Endodermal cell (in vitro differentiated cells): ENCODE results near the gene RHBDF1. TPM values are rescaled to one million over a fixed set of nuclear protein-coding genes. Genes with fewer than 3 reads are reported as not detected.

Source experiments
- DNase-seq: peaks from one replicate; pipeline ENCODE4 v3.0.0-alpha.2; 2017
- H3K27ac ChIP-seq: 2 replicates; pipeline ENCODE4 v1.5.1; 2013; ENCODE audit warnings: mild to moderate bottlenecking, low read depth, low read length, moderate library complexity
- H3K27me3 ChIP-seq: 2 replicates; pipeline ENCODE4 v1.6.1; 2013; ENCODE audit warnings: mild to moderate bottlenecking, low read length, moderate library complexity; ENCODE audit not compliant: insufficient read depth, control insufficient read depth, poor library complexity, severe bottlenecking
- H3K36me3 ChIP-seq: 2 replicates; pipeline ENCODE4 v1.7.0; 2013; ENCODE audit warnings: mild to moderate bottlenecking, low read length, moderate library complexity; ENCODE audit not compliant: control insufficient read depth, insufficient read depth
- H3K4me1 ChIP-seq: one replicate; pipeline ENCODE4 v1.7.0; 2013; ENCODE audit warnings: low read length; ENCODE audit not compliant: control insufficient read depth, insufficient read depth
- H3K4me3 ChIP-seq: 2 replicates; pipeline ENCODE4 v1.5.1; 2013; ENCODE audit warnings: mild to moderate bottlenecking, low read length, moderate library complexity
- H3K9ac ChIP-seq: 2 replicates; pipeline ENCODE4 v1.6.1; 2013; ENCODE audit warnings: mild to moderate bottlenecking, low read length, moderate library complexity; ENCODE audit not compliant: poor library complexity, severe bottlenecking; ENCODE audit errors: extremely low read depth
- H3K9me3 ChIP-seq: 2 replicates; pipeline ENCODE4 v1.6.1; 2013; ENCODE audit warnings: mild to moderate bottlenecking, low read length, moderate library complexity; ENCODE audit not compliant: control insufficient read depth
- H3K27ac Mint-ChIP-seq: 2 replicates; pipeline ENCODE4 v1.8.0; 2020; ENCODE audit warnings: mixed read lengths
- H3K27me3 Mint-ChIP-seq: 2 replicates; pipeline ENCODE4 v1.8.0; 2021; ENCODE audit warnings: mild to moderate bottlenecking, mixed read lengths; ENCODE audit not compliant: insufficient read depth
- H3K36me3 Mint-ChIP-seq: 2 replicates; pipeline ENCODE4 v1.8.0; 2020; ENCODE audit warnings: low read depth, mixed read lengths
- H3K4me1 Mint-ChIP-seq: 2 replicates; pipeline ENCODE4 v1.8.0; 2020; ENCODE audit warnings: mixed read lengths
- H3K4me3 Mint-ChIP-seq: 2 replicates; pipeline ENCODE4 v1.8.0; 2020; ENCODE audit warnings: mild to moderate bottlenecking, moderate library complexity, mixed read lengths
- H3K9me3 Mint-ChIP-seq: 2 replicates; pipeline ENCODE4 v1.8.0; 2020; ENCODE audit warnings: mild to moderate bottlenecking, mixed read lengths
- WGBS, 2 experiments: methylation state at CpG; one replicate each; pipeline versions ENCODE4 v1.1.5 to v1.1.7; 2013; ENCODE audit warnings: missing lambda C conversion rate in 2 of 2, mixed read lengths in 1 of 2; ENCODE audit not compliant: insufficient coverage in 1 of 2, insufficient read length in 1 of 2; 5-methylcytosine and 5-hydroxymethylcytosine counted together
- total RNA-seq, 2 donors: library from RNA; stranded (reverse); fragmentation: NEBNext Ultra II Directional in 1 of 2; extraction: Animal tissue kit (Norgen Biotek cat#: 25700) in 1 of 2; gene quantifications; 2 replicates in 1 of 2; 3 replicates in 1 of 2; pipeline ENCODE4 v1.2.1, GENCODE V29; 2021
- TF ChIP-seq, protein P1 (sequence below): fragments of 200-600 bp; sonication (generic); conservative IDR thresholded peaks from 2 replicates; pipeline ENCODE4 v1.5.0; 2021; ENCODE audit warnings: antibody characterized with exemption, mild to moderate bottlenecking

RHBDF1 gene
- total RNA-seq, 2 donors from 2014 or later: 70.7 to 76.4 TPM

GRCh38 chr16:106623-107324 lies 34.3 kb upstream of the RHBDF1 start:
- Histone ChIP-seq H3K27me3 (no peaks in the 10 kb centered on the region), H3K9ac (no peak overlapping the region), H3K36me3 (peaks cover 9% of the 10 kb centered on the region), H3K9me3 (no peaks in the 10 kb centered on the region), H3K27ac (no peak overlapping the region), H3K4me1 (peaks cover 3% of the 10 kb centered on the region), H3K4me3 (no peak overlapping the region)
- H3K27me3 Mint-ChIP-seq: no peaks in the 10 kb centered on the region
- H3K9me3 Mint-ChIP-seq: no peaks in the 10 kb centered on the region
- peaks cover 42% of the 10 kb centered on the region for H3K36me3 Mint-ChIP-seq
- TF ChIP-seq, protein P1, sequence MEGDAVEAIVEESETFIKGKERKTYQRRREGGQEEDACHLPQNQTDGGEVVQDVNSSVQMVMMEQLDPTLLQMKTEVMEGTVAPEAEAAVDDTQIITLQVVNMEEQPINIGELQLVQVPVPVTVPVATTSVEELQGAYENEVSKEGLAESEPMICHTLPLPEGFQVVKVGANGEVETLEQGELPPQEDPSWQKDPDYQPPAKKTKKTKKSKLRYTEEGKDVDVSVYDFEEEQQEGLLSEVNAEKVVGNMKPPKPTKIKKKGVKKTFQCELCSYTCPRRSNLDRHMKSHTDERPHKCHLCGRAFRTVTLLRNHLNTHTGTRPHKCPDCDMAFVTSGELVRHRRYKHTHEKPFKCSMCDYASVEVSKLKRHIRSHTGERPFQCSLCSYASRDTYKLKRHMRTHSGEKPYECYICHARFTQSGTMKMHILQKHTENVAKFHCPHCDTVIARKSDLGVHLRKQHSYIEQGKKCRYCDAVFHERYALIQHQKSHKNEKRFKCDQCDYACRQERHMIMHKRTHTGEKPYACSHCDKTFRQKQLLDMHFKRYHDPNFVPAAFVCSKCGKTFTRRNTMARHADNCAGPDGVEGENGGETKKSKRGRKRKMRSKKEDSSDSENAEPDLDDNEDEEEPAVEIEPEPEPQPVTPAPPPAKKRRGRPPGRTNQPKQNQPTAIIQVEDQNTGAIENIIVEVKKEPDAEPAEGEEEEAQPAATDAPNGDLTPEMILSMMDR: peak; percentile 91
- DNase-seq: peak; percentile 79
- no peaks in the 10 kb centered on the region for H3K4me1 Mint-ChIP-seq
- H3K27ac Mint-ChIP-seq: no peak overlapping the region
- 46 to 47% methylated on average over 6 of the region's 6 CpGs for WGBS, 2 experiments
- no peak overlapping the region for H3K4me3 Mint-ChIP-seq

DNA sequence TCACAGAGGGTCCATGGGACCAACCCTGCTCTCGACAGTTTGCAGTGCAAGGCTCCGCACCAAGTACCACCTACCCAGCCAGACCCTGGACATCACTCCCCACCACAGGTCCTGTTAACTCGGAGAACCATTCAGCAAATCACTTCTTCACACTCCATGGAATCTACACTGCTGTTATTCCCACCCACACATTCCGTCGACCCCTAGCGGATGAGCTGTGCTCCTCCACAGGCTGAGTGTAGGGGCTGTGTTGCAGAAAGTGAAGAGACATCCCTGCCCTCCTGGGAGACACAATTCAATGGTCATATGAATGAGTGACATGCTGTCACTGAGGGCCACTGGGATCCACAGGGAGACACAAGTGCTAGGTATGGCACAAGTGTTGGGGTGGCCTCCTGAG lies 33.1 kb upstream of the RHBDF1 start:
- Histone ChIP-seq H3K4me1 (peaks cover 3% of the 10 kb centered on the region), H3K27ac (no peak overlapping the region), H3K9me3 (no peaks in the 10 kb centered on the region), H3K9ac (no peak overlapping the region), H3K27me3 (no peaks in the 10 kb centered on the region), H3K4me3 (no peak overlapping the region), H3K36me3 (peaks cover 5% of the 10 kb centered on the region)
- H3K4me3 Mint-ChIP-seq: no peak overlapping the region
- DNase-seq: peak; percentile 68
- 85 to 100% methylated on average over 2 to 6 of the region's 6 CpGs for WGBS, 2 experiments
- H3K9me3 Mint-ChIP-seq: no peaks in the 10 kb centered on the region
- H3K27ac Mint-ChIP-seq: no peak overlapping the region
- H3K36me3 Mint-ChIP-seq: peaks cover 38% of the 10 kb centered on the region
- TF ChIP-seq, protein P1: peak; percentile 27
- H3K4me1 Mint-ChIP-seq: no peaks in the 10 kb centered on the region
- no peaks in the 10 kb centered on the region for H3K27me3 Mint-ChIP-seq

DNA sequence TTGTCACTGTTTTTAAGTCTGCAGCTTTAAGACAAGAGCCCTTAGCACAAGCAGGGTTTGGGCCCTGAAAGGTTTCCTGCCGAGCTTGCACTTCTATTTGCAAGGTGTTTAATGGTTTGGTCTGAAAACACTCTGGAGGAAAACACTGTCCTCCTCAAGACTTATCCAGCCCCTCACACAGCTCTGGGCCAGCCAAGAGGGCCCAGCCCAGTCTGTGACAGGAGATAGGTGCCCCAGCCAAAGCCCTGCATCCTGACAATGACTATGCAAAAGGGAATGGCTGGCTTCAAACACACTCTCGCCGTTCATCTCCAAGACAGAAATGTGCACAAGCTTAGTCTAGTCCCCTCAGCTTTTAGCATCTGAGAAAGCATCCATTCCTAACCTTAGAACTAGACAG lies 32.5 kb upstream of the RHBDF1 start:
- Mint-ChIP-seq H3K27ac (no peak overlapping the region), H3K9me3 (no peaks in the 10 kb centered on the region), H3K27me3 (no peaks in the 10 kb centered on the region), H3K4me1 (no peaks in the 10 kb centered on the region), H3K4me3 (no peak overlapping the region), H3K36me3 (peaks cover 39% of the 10 kb centered on the region)
- DNase-seq: no peak
- H3K9ac ChIP-seq: no peak overlapping the region
- WGBS, 2 experiments: 85 to 90% methylated on average over 3 of the region's 3 CpGs
- H3K4me3 ChIP-seq: no peak overlapping the region
- no peaks in the 10 kb centered on the region for H3K9me3 ChIP-seq
- H3K4me1 ChIP-seq: peaks cover 3% of the 10 kb centered on the region
- TF ChIP-seq, protein P1: no peak
- H3K27me3 ChIP-seq: no peaks in the 10 kb centered on the region
- H3K27ac ChIP-seq: no peak overlapping the region
- H3K36me3 ChIP-seq: peaks cover 5% of the 10 kb centered on the region
